Posterior cingulate gyrus (tissue), 11 donors: ENCODE data around the gene MTMR3.

ENCODE experiments used
- DNase-seq, 10 donors: peaks; one replicate each; pipeline versions ENCODE4 v3.0.0 to v3.0.0-alpha.2; 2020 to 2021; ENCODE audit warnings: mixed read lengths in 3 of 10
- intact Hi-C: fragments of 100-400 bp; cut with DNase I; formaldehyde crosslinking; loops from one replicate; pipeline ENCODE4 v1.15.1; 2023

Gene MTMR3

GRCh38 chr22:29912605-29913398 is 29.8 kb downstream of the MTMR3 start:
- intact Hi-C loops = no loop called here
- DNase-seq = no peak

DNA sequence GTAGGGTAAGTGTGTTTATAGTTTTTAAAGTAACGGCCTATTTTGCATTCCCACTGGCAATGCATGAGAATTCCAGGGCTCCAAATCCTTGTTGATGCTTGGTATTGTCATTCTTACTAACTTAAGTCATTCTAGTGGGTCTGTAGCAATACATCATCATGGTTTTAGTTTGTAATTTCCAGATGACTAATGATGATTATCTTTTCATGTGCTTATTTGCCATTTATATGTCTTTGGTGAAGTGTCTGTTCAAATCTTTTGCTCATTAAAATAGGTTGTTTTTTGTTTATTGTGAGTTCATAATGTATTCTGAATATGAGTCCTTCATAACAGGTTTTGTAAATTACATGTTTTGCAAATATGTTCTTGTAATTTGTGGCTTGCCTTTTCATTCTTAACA is 31.2 kb downstream of the MTMR3 start:
- no peak for DNase-seq
- intact Hi-C loops = no loop called here

GRCh38 chr22:29914991-29915533 is 32.1 kb downstream of the MTMR3 start:
- no peak for DNase-seq
- intact Hi-C loops = no loop called here

GRCh38 chr22:29916007-29916544 is 33.1 kb downstream of the MTMR3 start:
- intact Hi-C loops = no loop called here
- no peak for DNase-seq

GRCh38 chr22:29917052-29917902 is 34.3 kb downstream of the MTMR3 start:
- intact Hi-C loops = no loop called here
- DNase-seq = no peak

DNA sequence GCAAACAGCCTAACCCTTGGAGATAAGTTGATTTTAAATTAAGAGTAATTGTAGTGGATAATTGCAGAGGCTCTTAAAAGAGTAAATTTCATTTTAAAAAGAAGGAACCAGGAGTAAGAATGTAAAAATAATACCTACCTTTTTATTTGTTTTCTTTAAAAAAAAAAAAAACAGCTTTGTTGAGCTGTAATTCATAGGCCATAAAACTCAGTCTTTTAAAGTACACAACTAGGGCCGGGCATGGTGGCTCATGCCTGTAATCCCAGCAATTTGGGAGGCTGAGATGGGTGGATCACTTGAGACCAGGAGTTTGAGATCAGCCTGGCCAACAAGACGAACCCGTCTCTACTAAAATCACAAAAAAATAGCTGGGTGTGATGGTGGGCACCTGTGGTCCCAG is 42.4 kb downstream of the MTMR3 start:
- no peak for DNase-seq
- intact Hi-C loops = no loop called here

DNA sequence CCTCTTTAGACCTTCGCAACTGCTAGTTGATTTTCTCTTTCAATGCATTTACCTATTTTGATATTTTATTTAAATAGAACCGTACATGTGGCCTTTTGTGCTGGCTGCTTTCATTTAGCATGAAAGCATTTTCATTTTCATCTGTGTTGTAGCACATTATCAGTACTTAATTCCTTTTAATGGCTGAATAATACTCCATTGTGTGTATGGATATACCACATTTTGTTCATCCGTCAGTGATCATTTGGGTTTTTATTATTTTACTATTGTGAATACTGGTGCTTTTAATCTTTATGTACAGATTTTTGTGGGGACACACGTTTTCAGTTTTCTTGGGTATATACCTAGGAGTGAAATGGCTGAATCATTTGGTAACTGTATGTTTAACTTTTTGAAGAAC is 43.1 kb downstream of the MTMR3 start:
- intact Hi-C loops = no loop called here
- no peak for DNase-seq

GRCh38 chr22:29932136-29932535 is 49.2 kb downstream of the MTMR3 start:
- DNase-seq = no peak
- intact Hi-C loops = no loop called here

- intact Hi-C loops = no loop called here
- no peak for DNase-seq
These were observed 50.6 kb downstream of the MTMR3 start for GRCh38 chr22:29933619-29934018.

- intact Hi-C loops = no loop called here
- no peak for DNase-seq
These were observed 51.6 kb downstream of the MTMR3 start for GRCh38 chr22:29934596-29934995.

DNA sequence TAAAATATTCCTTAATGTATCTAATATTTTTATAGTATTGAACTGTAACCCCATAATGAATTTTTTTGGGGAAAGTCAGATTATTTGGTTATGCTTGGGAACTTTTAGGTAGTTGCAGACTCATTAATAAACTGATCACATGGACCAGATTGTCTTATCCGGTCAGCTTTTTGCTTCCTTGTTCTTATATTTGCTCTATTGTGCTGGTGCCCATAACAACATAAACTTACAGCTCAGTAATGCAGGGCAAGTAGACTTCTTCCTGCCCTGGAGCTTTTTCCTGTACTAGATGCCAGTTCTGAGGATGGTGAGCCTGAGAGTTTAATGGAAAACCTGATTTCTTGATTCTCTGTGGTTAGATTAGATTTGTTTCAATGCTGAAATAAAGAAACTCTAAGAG is 53.2 kb downstream of the MTMR3 start:
- DNase-seq = no peak
- intact Hi-C loops = no loop called here

DNA sequence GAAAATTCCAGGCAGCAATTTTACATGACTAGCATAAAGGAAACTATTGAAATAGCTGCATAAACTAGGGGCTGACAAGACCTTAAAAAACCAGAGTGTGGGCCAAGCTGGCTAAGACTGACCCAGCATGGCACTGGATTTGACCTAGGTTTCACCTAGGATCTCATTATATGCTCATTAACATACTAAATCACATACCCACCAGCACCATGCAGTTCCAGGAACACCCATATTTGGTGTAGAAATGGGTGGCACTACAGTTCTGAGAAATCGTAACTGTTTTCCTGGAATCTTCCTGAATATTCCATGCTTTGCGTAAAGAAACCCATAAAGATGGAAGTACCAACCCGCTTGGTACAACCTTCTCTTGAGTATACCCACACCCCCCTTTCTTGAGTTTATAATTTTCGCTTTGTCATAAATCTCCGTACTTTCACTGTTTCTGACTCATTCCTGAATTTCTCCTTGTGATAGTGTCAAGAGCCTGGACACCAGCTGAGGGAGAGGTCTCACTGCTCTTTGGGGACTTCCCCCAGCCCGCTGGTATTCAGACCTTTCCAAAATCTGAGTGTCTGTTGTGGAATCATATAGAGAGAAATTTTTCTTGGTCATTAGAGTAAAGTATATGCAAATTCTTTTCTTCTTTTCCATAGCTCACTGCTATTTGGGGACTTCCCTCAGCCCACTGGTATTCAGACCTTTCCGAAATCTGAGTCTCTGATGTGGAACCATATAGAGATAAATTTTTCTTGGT is 55.1 kb downstream of the MTMR3 start:
- no peak for DNase-seq
- intact Hi-C loops = no loop called here

GRCh38 chr22:29940526-29940925 is 57.6 kb downstream of the MTMR3 start:
- intact Hi-C loops = no loop called here
- DNase-seq = no peak

DNA sequence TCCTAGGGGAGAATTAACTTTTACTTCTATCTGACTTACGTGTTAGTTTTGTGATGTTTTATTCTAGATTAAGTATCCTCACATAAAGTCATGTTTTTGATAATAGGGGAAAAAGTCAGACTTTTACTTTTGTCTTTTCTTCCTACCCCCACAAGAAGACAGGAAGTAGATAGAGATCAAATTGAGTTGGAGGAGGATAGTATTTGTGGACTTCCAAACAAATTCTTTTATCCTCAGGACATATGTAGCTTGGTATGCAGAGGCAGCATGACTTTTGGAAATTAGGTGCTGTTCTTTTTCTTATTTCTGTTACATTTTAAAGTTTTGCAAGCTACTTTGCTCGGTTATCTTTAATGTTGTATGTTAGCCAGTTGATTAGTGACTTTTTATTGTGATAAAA is 61.4 kb downstream of the MTMR3 start:
- no peak for DNase-seq
- intact Hi-C loops = no loop called here

GRCh38 chr22:29945435-29945834 is 62.5 kb downstream of the MTMR3 start:
- intact Hi-C loops = no loop called here
- DNase-seq = peak in 1 of 10 donors; percentile 16

- peak in 1 of 10 donors; percentile 8 for DNase-seq
- intact Hi-C loops = no loop called here
These were observed 63.2 kb downstream of the MTMR3 start for GRCh38 chr22:29946220-29946619.

- intact Hi-C loops = no loop called here
- DNase-seq = no peak
These were observed 64.7 kb downstream of the MTMR3 start for GRCh38 chr22:29947410-29948384.

GRCh38 chr22:29948385-29948769 is 65.4 kb downstream of the MTMR3 start:
- DNase-seq = no peak
- intact Hi-C loops = no loop called here

DNA sequence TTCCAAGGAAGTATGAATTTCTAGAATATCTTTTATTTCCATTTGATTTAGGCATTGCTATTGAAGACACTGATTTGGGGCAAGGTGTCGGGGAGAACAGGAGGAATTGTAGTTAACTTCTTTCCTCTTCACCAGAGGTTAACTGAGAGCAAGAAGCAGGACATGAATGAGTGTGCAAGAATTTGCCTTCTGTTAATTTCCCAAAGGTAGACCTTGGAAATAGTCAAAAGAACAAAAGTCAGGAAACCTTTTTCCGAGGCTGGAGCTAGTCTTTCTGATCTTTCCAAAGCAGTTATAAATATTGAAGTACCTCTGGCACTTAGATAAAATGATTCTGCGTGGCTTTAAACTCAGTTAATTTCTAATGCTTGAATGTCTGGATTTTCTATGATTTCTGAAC is 66.9 kb downstream of the MTMR3 start:
- intact Hi-C loops = no loop called here
- DNase-seq = no peak
